Brain microvascular endothelial cell (primary cell): ENCODE measurements around the gene SLC9A3.
A peak's percentile ranks its signal among the peaks of the same experiment; 100 is the strongest.

Source experiments
- DNase-seq: peaks from one replicate; pipeline ENCODE4 v3.0.0-alpha.2; 2020
- H3K27ac ChIP-seq: fragments of 250-450 bp; sonication (Bioruptor Pico); 2 replicates; pipeline ENCODE4 v1.5.1; 2020; ENCODE audit warnings: mild to moderate bottlenecking, moderate library complexity
- H3K27me3 ChIP-seq: fragments of 250-450 bp; sonication (Bioruptor Pico); replicated peaks from 2 replicates; pipeline ENCODE4 v1.5.1; 2020; ENCODE audit warnings: mild to moderate bottlenecking
- H3K36me3 ChIP-seq: fragments of 250-450 bp; sonication (Bioruptor Pico); replicated peaks from 2 replicates; pipeline ENCODE4 v1.5.1; 2020; ENCODE audit warnings: mild to moderate bottlenecking
- H3K4me3 ChIP-seq: 2 replicates; pipeline ENCODE4 v1.5.1; 2011; ENCODE audit warnings: low read depth, mild to moderate bottlenecking, control low read depth, low read length, moderate library complexity
- in situ Hi-C: cut with HindIII; loops from 2 replicates; pipeline ENCODE4 v1.10.0; 2017; ENCODE audit warnings: low sequenced_read_pairs, low pct_ligation_motif_present
- TF ChIP-seq, protein P1 (sequence below): IDR thresholded peaks from 2 replicates; pipeline ENCODE4 v1.5.1; 2011; ENCODE audit warnings: low read depth, mild to moderate bottlenecking, moderate library complexity, low read length, control low read depth, inconsistent platforms; ENCODE audit errors: missing control alignments

Gene SLC9A3

GRCh38 chr5:437281-437771 lies 86.9 kb downstream of the SLC9A3 start:
- in situ Hi-C loops = no loop called here
- Histone ChIP-seq H3K36me3 (no peaks in the 10 kb centered on the region), H3K4me3 (no peak overlapping the region), H3K27me3 (no peaks in the 10 kb centered on the region), H3K27ac (no peak overlapping the region)
- DNase-seq = no peak
- TF ChIP-seq, protein P1, sequence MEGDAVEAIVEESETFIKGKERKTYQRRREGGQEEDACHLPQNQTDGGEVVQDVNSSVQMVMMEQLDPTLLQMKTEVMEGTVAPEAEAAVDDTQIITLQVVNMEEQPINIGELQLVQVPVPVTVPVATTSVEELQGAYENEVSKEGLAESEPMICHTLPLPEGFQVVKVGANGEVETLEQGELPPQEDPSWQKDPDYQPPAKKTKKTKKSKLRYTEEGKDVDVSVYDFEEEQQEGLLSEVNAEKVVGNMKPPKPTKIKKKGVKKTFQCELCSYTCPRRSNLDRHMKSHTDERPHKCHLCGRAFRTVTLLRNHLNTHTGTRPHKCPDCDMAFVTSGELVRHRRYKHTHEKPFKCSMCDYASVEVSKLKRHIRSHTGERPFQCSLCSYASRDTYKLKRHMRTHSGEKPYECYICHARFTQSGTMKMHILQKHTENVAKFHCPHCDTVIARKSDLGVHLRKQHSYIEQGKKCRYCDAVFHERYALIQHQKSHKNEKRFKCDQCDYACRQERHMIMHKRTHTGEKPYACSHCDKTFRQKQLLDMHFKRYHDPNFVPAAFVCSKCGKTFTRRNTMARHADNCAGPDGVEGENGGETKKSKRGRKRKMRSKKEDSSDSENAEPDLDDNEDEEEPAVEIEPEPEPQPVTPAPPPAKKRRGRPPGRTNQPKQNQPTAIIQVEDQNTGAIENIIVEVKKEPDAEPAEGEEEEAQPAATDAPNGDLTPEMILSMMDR = no peak

DNA sequence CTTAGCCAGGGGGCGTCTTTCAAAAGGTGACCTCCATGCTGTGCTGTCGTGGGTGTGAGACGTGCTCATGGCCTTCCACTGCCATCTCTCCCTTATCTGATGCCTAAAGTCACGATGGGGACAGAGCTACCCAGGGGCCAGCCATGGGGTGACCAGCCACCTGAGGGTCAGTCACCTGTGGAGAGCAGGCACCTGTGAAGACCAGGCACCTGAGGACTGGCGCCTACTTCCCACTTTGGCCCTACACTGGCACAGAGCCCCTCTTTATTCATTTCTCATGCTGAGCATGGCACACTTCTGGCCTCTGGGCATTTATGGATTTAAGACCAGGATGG lies 87.6 kb downstream of the SLC9A3 start:
- TF ChIP-seq, protein P1 = no peak
- no peak for DNase-seq
- no peak overlapping the region for H3K27ac ChIP-seq
- no peak overlapping the region for H3K4me3 ChIP-seq
- no peaks in the 10 kb centered on the region for H3K36me3 ChIP-seq
- no peaks in the 10 kb centered on the region for H3K27me3 ChIP-seq
- in situ Hi-C loops = no loop called here

GRCh38 chr5:435961-436640 lies 88.1 kb downstream of the SLC9A3 start:
- no peak overlapping the region for H3K27ac ChIP-seq
- no peak overlapping the region for H3K4me3 ChIP-seq
- TF ChIP-seq, protein P1 = peak; percentile 68
- no peaks in the 10 kb centered on the region for H3K27me3 ChIP-seq
- DNase-seq = no peak
- H3K36me3 ChIP-seq = no peaks in the 10 kb centered on the region
- in situ Hi-C loops = no loop called here

- no peak overlapping the region for H3K27ac ChIP-seq
- no peaks in the 10 kb centered on the region for H3K36me3 ChIP-seq
Measured at GRCh38 chr5:435156-435790, 89.0 kb downstream of the SLC9A3 start.

GRCh38 chr5:434443-435146 lies 89.7 kb downstream of the SLC9A3 start:
- TF ChIP-seq, protein P1 = no peak
- DNase-seq = no peak
- Histone ChIP-seq H3K27me3 (no peaks in the 10 kb centered on the region), H3K27ac (no peak overlapping the region), H3K36me3 (no peaks in the 10 kb centered on the region), H3K4me3 (no peak overlapping the region)
- in situ Hi-C loops = no loop called here

More at GRCh38 chr5:435156-435790, 89.0 kb downstream of the SLC9A3 start:
- Histone ChIP-seq H3K27me3 (no peaks in the 10 kb centered on the region), H3K4me3 (no peak overlapping the region)
- in situ Hi-C loops = no loop called here
- TF ChIP-seq, protein P1 = no peak
- DNase-seq = no peak
